NCI-H2081 (cell line): ENCODE results near the gene PPP2R1A.
A peak's percentile ranks its signal among the peaks of the same experiment; 100 is the strongest.

Experiments used
- DNase-seq, 2 experiments: peaks; one replicate each; lab custom pipeline; 2025; lab: John Stamatoyannopoulos, UW

Gene PPP2R1A

DNA sequence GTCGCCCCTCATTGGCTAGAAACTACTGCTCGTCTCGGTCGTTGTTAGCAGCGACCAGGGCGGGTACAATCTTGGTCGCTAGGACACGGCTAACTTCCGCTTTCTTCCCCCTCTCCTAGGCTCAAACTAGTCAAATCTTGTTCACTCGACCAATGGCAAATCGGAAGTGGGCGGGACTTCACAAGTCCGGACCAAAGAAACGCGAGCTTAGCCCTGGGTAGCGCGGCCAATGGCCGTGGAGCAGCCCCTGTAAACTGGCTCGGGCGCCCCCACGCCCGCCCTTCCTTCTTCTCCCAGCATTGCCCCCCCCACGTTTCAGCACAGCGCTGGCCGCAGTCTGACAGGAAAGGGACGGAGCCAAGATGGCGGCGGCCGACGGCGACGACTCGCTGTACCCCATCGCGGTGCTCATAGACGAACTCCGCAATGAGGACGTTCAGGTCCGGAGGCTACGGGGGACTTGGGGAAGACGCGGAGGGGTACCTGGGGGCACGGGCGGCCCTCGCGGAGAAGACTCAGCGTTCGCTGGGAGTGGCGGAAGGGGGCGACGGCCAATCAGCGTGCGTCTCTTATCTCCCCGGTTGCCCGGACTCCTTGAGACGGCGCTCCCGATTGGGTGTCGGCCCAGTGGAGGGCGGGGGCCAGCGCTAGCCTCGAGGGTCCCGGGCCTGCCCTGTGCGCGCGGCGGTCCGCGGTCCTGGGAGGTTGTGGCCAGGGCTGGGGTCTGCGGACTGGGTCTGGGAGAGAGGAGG is at the start of gene PPP2R1A:
Gene PPP2R1A, plus strand, starts transcription at position 318 of the 752 bp plus-strand sequence. Its CDS starts 45 bp downstream, at position 363.
- DNase-seq = peak; percentile 100

DNA sequence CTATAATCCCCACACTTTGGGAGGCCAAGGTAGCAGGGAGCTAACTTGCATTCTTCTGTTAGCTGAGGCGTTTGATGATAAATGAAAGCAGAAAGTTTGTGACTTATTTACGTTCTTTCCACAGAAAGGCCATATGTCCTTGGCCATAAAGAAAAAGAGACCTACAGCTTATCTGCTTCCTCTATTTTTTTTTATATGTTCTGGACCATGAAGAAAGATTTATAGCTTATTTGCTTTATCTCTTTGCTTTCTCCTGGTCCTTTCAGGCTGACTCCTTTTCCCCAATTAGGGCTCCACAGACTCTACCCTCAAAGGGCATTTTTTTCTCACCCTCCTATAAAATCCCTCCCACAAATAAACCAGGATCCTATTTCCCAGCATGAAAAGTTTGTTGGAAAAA is 48.6 kb upstream of the PPP2R1A start:
- DNase-seq = no peak

DNA sequence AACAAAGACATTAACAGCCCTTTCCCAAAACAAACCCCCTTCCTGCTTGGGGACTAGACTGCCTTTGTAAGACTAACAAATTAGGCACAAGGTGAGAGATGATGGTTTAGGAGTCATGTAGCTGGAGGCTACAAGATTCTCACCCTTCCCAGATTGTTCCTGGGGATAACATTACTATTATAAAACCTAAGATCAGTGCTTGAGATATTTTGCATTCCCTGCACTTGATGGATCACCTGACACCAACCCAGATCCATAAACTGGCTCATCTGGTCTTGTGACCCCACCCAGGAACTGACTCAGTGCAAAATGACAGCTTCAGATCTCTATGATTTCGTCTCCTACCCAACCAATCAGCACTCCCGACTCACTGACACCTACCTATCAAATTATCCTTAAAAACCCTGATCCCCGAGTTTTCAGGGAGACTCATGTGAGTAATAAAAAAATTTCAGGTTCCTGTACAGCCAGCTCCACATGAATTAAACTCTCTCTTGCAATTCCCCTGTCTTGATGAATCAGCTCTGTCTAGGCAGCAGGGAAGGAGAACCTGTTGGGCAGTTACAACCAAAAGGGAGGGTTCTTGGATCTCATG is 47.8 kb upstream of the PPP2R1A start:
- no peak for DNase-seq

DNA sequence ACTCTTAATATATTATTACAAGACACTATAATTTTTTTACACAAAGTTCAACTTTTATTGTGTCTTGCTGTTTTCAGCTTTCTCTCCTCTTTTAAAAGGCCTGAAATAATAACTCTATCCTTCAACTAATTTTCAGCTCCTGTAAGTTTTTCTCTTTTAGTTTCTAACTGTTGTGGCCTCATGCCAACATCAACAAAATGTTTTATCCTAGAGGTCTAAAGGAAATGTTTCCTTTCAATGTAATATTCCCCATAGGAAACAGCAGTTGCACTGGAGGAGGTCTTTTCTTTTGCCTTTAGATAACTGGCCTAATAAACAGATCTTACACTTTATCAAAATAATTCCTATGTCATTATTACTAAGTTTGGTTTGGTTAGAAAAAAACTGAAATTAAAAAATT is 41.6 kb upstream of the PPP2R1A start:
- DNase-seq = no peak

DNA sequence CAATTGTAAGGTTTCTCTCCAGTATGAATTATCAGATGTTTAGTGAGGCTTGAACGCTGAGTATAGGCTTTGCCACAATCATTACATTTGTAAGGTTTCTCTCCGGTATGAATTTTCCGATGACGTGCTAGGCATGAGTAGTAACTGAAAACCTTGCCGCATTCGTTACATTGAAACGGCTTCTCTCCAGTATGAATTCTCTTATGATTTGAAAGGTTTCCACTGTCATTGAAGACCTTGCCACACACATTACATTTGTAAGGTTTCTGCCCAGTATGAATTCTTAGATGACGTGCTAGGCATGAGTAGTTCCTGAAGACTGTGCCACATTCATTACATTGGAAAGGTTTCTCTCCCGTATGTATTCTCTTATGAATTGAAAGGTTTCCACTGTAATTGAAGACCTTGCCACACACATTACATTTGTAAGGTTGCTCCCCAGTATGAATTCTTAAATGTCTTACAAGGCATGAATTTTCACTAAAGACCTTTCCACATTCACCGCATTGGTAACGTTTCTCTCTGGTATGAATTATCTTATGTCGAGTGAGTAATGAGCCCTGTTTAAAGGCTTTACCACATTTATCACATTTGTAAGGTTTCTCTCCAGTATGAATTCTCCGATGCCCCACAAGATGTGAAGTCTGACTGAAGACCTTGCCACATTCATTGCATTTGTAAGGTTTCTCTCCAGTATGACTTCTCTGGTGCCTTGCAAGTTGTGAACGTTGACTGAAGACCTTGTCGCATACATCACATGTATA is 34.1 kb upstream of the PPP2R1A start:
- DNase-seq = no peak

DNA sequence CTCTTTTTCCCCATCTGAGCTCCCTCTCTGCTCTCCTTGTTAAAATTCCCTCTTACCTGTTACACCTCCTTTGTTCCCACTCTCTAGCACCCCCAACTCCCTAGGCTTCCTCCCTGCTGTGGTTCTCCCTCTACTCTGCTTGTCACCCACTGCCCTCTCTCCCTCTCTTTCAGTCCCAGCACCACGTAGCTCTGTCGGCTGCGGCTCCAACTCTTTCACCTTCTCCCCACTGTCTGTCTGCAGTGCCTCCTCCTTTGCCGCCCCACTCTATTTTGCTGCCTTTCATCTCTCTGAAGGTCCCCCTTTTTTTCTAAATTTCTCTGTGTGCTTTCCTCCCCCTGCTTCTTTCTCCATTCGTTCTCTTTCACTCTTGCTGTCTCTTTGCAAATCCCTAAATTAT is 19.5 kb upstream of the PPP2R1A start:
- no peak for DNase-seq

DNA sequence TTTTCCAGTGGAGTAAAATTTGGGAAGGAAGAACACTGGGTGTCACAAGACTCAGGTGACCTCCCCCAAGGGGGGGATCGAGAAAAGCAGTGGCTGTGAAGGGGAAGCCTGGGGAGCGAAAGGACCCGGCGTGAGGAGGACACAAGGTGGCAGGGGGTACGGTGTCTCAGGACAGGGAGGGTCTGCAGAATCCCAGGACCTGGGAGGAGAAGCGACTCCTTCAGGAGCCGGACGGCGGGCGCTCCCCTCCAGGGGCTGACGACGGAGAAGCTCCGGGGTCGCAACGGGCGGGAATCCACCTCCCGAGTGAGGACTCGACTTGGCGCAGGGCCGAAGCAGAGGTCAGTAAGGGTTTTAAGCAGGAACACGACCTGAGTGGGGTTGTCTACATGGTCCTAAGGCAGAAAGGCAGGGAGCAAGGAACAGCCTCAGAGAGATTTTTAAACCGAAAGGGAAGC is 19.0 kb upstream of the PPP2R1A start:
- DNase-seq = no peak

DNA sequence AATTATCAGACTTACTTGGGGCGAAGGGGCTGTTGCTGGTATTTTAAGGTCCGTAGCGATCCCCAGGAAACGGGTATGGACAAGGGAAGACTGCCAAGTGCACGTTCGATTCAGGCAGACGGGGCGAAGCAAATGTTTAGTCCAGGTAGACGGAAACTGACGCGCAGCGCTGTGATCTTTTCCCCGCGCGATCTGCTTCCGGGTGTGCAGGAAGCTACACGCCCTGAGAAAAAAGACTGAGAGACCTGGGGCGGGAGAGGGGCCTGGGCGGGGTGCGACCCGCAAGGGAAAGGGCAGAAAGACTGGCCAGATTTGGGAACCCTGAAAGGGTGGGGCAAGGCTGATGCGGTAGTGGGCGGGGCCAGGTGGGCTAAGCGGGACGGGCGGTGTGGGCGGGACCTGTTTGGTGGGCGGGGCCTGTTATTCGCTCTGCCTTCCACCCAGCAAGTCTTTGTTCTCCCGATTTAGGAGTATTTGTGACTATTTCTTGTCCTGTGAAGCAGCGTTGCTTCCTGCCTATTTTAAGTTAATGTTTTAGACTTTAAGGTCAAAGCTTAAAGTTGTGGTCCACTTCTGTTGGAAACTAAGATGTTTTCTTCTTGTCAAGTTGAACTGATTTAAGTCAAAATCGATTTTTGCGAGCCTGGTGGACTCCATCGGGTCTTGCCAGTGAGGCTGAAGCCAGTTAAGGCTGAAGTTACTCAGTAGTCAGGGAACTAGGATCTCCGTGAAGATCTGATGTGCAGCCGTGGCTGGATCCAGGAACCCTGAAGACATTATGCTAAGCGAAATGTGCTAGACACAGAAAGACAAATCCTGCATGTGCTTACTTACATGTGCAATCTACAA is 18.3 kb upstream of the PPP2R1A start, which contains the start of gene ZNF836:
Gene ZNF836, minus strand, starts transcription at position 301 of the 849 bp plus-strand sequence. CDS start 3,549 bp downstream, outside the sequence.
- peak; percentile 64 to 65 for DNase-seq

DNA sequence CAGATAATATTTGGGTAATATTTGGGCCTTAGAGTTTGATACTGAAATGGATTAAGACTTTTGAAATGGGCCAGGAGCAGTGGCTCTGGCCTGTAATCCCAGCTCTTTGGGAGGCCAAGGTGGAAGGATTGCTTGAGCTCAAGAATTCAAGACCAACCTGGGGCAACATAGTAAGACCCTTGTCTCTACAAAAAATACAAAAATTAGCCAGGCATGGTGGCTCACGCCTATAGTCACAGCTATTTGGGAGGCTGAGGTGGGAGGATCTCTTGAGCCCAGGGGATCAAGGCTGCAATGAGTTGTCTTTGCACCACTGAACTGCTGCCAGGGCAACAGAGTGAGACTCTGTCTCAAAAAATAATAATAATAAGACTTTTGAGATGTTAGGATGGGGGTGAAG is 17.5 kb upstream of the PPP2R1A start:
- no peak for DNase-seq

DNA sequence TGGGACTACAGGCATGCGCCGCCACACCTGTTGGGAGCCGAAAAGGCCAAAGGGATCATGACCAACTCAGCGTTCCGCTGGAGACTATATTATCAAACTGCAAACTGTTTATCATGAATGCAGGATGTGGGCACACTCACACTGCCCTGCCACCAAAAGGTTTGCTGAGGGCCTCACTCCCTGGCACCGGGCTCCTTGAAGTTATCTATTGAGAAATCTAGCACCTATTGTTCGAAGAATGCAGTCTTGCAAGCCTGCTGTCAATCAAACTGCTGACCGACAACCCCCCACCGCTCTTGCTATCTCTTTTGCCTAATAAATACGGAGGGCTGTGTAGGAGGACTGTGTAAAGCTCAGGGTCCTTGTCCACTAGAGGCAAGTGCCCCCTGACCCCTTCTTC is 13.3 kb upstream of the PPP2R1A start:
- no peak for DNase-seq

DNA sequence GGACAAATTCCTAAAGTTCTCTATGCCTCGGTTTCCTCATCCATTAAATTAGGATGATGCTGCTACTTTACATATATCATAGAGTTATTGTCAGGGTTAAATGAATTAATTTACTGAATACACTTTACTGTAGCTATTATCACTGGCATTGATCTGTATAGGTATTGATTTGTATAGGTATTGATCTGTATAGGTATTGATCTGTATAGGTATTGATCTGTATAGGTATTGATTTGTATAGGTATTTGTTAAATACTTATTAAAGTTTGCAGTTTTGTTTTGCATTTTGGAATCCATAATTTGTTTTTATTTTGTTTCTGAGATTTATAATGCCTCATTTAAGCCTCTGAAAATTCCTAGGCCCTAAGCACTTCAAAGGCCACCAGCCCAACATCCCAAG is 2.4 kb upstream of the PPP2R1A start:
- DNase-seq = no peak

DNA sequence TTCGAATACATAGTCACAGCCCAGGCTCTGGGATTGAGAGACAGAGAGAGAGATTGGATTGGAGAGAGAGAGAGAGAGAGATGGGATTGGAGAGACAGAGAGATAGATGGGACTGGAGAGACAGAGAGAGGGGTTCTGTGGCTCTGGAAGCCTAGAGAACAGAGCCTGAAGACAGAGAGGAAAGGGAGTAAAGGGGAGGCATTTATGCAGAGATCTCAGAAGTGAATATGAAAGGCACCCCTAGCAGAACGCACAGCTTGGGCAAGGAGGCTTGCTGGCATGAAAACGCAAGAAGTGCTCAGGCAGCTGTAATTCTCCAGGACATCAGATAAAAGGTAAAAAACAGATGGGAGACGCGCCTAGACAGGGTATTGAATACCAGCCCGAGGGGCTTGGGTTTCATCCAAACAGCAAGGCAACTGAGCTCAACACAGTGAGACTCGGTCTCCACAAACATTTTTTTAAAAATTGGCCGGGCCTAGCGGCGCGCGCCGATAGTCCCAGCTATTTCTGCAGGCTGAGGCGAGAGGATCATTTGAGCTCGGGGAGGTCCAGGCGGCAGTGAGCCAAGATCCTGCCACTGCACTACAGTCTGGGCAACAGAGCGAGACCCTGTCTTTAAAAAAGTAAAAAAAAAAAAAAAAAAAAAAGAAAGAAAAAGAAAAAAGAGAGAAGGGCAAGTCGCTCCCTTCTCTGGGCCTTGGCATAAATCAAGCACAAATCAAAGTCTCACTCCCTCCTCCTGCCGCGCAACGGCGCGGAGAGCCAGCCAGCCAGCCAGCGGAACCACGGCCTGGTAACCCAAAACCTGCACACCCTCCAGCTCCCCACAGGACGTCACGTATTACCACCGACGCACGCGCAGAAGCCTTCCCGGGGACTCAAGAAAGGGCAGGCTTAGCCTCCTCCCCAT is 774 bp upstream of the PPP2R1A start:
- DNase-seq = peak in 1 of 2 experiments; percentile 16

DNA sequence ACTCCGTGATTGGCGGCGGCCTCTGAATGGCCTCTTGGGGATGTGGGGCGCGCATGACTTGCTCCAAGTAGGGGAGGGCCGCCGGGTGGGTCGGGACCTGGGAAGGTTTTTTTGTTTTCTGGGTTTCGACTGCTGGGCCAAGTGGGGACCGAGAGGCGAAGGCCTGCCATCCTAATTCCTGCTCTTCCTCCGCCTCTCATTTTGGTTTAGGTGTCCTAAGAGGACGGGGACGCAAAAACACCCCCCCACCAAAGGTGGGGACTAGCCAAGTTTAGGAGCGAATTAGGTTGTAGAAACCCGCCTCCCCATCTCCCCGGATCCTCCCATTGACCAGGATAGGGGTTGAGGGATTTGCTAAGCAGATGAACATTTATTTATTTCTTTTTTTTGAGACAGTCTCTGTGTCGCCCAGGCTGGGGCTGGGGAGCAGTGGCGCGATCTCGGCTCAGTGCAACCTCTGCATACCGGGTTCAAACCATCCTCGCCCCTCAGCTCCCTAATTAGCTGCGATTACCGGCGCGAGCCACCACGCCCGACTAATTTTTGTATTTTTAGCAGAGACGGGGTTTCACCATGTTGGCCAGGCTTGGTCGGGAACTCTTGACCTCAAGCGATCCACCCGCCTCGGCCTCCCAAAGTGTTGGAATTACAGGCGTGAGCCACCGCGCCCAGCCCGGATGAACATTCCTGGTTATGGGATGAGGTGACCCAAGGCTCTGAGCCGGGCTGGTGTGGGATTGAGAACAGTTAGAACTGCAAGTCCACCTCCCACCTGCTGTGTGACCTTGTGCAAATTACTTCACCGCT is 838 bp downstream of the PPP2R1A start:
- DNase-seq = peak; percentile 12 to 36

DNA sequence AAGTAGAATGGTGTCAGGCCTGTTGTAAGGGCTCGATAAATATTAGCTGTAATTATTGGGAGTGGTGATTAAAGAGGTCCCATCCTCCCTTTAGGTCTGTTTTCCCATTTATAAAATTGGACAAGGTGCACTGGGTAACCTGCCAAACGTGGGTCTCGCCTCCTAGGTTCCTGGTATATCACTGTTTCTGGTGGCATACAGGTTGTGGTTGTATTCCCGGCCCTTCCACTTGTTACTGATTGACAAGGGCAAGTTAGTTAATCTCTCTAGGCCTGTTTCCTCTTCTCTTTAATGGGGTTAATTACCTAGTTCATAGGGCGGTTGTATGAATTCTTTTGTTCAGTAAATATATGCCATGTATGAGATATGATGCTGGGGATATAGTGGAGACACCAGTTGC is 1.5 kb downstream of the PPP2R1A start:
- no peak for DNase-seq

DNA sequence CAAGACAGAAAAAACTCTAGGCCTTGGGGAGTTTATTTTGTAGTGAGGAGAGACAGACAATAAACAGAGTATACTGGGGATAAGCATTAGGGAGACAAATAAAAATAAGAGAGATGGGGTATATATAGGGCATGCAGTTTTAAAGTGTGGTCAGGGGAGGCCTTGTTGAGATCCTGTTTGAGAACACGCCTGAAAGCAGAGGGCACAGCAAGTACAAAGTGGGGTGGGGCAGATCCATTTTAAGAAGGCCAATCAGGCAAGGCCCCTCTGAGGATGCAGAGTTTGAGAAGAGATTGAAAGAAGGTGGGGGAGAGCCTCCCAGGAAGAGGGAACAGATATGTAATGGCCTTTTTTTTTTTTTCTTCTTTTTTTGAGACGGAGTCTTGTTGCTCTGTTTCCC is 2.1 kb downstream of the PPP2R1A start:
- DNase-seq = no peak

DNA sequence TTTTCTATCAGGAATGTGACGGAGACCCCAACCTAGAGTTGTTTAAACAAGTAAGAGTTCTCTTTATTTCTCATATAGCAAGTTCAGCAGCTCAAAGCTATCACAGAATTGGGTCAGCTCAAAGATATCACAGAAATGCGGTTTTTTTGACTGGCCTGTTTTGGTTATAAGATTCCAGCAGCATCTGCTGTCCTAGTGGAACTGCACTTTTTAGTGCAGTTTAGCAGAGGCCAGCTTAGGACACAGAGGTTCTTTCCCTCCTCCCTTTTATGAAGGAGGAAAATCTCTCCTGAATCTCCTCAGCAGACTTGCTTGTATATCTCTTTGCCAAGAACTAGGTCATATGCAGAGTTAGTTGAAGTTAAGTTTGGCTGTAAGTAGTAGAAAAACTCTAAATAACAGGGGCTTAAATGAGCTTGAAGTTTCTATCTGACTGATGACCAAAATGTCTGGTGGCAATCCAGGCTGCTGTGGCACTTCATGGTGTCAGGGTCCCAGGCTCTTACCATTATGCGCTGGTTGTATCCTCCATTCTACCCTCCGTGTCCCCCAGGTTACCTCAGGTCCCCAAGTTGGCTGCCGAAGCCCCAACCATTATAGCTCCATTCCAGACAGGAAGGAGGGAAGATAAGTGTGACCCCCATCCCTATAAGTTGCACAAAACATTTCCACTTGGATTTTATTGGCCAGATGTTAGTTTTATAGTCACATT is 6.6 kb downstream of the PPP2R1A start:
- no peak for DNase-seq

DNA sequence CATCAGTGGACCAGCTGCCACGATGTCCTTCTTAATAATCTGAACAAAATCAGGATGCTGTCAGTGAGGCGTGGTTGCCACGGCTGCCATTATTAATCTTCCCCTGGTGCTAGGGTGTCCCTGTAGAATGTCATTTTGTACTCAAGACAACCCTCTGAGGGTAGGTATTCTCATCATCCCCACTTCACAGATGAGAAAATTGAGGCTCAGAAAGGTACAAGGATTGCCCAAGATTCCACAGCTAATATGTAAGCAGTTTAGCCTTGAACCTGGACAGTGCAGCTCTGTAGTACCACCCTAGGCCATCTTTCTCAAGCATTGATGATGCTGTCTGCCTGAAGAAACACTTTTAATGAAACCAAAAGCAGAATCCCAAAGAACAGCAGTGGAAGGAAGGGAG is 8.1 kb downstream of the PPP2R1A start:
- DNase-seq = no peak

DNA sequence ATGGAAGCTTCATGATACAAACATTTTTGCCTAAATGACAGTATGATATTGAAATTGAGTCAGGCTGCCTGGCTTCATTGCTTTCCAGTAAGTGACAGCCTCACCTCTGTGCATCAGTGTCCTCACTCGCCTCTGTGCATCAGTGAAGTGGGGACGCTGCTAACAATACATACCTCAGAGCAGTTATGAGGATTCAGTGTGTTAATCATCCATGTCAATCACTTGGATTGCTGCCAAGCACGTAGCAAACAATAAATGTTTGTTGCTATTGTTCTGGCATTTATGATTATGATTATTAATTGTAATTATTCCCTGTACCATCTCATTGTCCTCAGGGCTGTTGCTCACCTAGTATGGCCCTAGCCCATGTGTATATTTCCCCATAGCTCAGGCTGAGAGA is 8.8 kb downstream of the PPP2R1A start:
- no peak for DNase-seq

DNA sequence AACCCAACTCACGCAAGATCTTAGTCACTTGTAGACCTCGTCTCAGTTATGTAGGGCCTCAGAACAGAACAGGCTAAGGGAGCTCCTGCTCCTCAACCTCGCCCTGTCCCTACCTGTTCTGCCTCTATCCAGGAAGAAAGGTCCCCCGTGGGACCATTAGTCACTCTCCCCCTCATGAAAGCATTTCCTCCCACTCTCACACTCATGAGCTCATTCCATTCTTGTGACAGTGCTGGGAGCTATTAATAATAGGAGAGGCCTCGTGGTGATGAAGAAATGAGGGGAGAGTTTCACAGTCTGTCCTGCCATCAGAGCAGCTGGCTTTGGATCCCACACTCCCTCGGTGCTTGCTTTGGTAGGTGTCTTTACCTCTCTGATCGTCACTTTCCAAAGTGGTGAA is 10.2 kb downstream of the PPP2R1A start:
- DNase-seq = no peak
